ENCODE measurements around the gene TULP4.
"Not testable (repeated sequence)": the region's sequence is repeated elsewhere in the genome, so short reads cannot be mapped to it uniquely, and the experiment has no call there.

Gene TULP4

GRCh38 chr6:158468666-158469065 is 156.4 kb downstream of the TULP4 start:
- no peak for DNase-seq (ENCODE audit: low read depth)

DNA sequence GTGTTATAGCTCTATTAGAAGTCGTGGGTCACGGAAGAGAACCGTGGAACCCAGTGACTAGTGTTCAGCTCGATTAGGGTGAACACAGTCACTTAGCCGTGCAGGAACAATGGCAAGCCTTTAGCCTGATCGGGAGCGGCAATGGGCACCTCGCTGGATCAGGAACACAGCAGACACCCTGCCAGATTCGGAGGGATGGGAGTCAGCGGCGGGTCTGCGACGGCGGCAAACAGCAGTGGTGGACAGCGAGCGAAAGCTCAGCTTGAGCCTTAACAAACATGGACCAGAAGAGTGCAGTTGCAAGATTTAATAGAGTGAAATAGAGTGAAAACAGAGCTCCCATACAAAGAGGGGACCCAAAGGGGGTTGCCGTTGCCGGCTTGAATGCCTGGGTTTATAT is 157.8 kb downstream of the TULP4 start:
- DNase-seq (ENCODE audit: low read depth), result not testable (repeated sequence)

DNA sequence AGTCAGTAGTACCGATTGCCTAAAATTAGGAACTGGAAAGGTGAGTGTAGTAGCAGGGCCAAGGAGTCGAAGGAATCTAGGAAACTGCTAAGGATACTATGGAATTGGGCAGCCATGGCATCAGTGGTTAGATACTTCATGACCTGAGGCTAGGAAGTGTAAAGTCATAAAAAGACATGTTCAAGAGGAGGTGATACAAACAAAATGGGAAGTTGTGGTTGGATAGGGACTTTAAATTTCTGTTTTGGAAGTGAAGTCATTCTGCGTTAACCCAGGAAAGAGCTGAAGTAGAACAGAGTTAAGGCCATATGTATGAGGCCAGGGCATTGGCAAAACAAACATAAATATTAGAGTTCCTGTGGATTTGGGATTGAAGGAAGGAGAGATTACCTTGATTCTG is 159.1 kb downstream of the TULP4 start:
- no peak for DNase-seq (ENCODE audit: low read depth)

DNA sequence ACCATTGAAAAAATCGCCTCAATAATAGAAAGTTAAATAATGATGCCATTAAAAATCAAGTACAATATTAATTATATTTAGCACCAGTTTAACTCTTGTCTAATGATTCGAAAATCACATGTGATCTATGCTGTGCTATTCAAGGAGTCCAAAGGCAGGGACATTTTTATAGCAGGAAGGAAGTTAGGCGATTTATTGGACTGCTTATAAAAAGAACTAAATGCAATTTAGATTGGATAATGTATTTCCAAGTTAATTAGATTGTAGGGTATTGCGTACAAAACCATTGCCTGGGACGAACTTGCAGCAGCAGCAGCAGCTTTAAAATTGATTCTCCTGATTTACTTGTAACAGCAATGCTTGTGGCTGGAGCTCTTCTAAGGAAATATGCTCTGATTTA is 160.2 kb downstream of the TULP4 start:
- DNase-seq (ENCODE audit: low read depth), result no peak

GRCh38 chr6:158474961-158475343 is 162.7 kb downstream of the TULP4 start:
- no peak for DNase-seq (ENCODE audit: low read depth)

DNA sequence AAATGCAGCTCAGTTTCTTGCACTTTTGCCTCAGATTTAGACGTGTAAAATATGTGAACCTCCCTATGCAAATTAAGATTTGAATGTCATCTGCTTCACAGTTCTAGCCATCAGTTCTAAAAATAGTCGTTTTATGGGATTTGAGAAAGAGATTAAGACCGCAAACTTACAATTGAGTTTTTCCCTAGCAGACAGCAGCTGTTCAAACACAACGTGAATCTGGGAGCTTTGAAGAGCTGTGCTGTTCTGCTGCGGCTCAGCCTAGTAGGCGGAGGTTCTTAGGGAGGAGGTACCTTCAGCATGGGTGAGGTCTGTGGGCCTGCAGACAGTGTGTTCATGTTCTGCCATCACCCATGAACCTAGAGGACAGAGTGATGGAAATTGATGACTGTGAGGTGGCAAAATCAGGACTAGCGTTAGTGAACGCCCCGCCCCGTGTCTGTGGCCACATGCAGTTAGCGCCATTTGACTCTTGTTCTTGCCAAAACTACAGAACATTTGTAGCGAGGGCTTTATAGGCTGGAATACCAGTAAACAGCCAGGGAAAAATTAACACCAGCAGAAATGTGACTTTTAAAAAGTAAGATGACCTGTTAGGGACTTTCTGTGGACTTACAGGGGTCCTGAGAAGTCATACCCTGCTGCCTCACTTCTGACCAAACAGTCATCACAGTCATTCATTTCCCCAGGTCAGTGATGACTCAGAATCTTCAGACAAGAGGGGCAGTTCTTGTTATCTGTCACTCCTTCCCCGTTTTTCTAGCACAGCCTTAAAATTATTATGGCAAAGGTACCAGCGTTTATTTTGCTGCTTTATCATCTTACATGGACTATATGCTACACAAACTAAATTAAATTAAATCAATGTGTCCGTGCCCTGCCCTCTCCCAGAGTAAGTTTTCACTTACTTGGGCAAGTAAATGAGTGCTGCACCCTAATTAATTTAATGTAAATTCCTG is 163.4 kb downstream of the TULP4 start:
- no peak for DNase-seq (ENCODE audit: low read depth)

DNA sequence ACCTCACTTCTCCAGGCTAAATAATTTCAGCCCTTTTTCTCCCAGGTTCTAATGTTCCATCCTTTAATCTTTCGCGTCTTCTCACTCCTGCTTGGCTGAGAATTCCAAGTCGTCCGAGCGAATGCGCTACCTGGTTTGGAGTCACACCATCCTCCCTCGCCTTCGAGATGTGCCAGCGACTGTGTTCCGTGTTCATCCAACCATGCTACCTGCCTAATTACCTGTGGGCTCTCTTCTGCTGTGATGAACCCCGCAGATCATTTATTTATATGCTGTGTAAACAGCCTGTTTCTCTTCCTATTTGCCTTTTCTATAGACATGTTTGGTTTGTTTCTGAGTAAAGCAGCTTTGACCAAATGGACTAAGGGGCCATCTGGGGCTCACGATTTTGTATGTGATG is 164.1 kb downstream of the TULP4 start:
- DNase-seq (ENCODE audit: low read depth), result no peak

DNA sequence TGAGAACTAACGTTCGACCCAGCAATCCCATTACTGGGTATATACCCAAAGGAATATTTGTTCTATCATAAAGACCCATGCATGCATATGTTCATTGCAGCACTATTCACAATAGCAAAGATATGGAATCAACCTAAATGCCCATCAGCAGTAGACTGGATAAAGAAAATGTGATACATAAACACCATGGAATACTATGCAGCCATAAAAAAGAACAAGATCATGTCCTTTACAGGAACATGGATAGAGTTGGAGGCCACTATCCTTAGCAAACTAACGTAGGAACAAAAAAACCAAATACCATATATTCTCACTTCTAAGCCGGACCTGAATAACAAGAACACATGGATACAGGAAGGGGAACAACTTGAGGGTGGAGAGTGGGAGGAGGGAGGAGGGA is 165.5 kb downstream of the TULP4 start:
- not testable (repeated sequence) for DNase-seq (ENCODE audit: low read depth)

DNA sequence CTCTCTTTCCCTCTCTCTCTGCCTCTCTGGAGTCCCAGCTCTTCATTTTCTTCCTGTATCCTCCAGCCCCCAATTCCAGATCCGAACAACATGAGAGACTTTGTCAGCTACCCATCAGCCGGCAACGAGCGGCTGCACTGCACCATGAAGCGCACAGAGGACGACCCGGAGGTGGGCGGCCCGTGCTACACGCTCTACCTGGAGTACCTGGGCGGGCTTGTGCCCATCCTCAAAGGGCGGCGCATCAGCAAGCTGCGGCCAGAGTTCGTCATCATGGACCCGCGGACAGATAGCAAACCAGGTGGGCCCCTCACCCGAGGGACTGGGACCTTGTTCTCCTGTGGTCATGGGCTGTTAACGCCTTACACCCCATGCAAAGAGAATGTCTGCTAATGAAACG is 168.7 kb downstream of the TULP4 start:
- DNase-seq (ENCODE audit: low read depth), result no peak

DNA sequence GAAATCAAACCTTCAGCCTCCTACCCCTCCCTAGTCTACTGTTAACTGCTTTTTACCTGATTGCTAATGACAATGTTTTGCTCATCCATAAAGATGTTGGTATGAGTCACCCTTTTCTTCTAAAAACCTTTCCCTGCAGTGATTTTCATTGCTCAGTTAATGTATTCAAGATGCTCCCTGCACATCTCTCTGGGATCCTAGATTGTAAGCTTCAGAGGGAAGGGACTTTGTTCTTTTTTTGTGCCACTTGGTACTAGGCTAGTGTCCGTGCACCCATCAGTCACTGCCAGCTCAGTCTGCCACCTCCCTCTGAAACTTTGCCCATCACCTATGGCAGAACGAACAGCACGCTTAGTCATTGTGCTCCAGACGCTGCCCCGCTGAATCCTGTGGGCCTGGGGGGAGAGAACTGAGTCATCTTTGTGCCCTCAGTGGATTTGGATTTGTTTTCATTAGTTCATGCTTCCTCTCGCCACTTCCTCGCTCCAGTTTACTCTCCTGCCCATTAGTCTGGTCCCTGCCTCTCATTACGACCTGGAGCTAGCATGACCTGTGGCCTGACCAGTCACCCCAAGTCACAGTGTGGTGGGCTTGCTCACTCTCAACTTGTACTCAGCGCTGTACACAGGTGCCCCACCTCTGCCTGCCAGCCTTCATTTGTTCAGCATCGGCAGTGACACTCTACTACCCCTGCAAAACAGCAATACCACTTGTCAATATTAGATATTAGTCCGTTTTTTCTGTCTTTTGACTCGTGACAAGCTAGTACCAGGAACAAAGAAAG is 169.6 kb downstream of the TULP4 start:
- DNase-seq (ENCODE audit: low read depth), result no peak

- DNase-seq (ENCODE audit: low read depth), result no peak
Observed at GRCh38 chr6:158485431-158485830, 173.2 kb downstream of the TULP4 start.

- DNase-seq (ENCODE audit: low read depth), result no peak
Observed at GRCh38 chr6:158487495-158487894, 175.2 kb downstream of the TULP4 start.

- DNase-seq (ENCODE audit: low read depth), result no peak
Observed at GRCh38 chr6:158488065-158488464, 175.8 kb downstream of the TULP4 start.

DNA sequence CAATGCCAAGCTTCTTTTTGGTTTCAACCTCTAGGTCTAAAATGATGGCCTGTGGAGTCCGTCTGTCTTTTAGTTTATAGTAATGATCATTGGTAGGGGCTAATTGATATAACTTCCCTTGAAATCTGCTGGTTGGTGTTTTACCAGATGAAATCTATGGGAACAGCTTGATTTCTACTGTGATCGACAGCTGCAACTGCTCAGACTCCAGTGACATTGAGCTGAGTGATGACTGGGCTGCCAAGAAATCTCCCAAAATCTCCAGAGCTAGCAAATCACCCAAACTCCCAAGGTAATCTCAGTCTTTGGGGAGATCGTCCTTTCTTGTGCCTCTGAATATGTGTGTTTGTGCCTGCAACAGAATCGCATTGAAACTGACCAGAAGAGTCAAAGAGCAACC is 177.2 kb downstream of the TULP4 start:
- no peak for DNase-seq (ENCODE audit: low read depth)

GRCh38 chr6:158492881-158493280 is 180.6 kb downstream of the TULP4 start:
- DNase-seq (ENCODE audit: low read depth), result no peak

- DNase-seq (ENCODE audit: low read depth), result no peak
Observed at GRCh38 chr6:158496700-158497099, 184.4 kb downstream of the TULP4 start.

GRCh38 chr6:158497620-158498019 is 185.4 kb downstream of the TULP4 start:
- no peak for DNase-seq (ENCODE audit: low read depth)

DNA sequence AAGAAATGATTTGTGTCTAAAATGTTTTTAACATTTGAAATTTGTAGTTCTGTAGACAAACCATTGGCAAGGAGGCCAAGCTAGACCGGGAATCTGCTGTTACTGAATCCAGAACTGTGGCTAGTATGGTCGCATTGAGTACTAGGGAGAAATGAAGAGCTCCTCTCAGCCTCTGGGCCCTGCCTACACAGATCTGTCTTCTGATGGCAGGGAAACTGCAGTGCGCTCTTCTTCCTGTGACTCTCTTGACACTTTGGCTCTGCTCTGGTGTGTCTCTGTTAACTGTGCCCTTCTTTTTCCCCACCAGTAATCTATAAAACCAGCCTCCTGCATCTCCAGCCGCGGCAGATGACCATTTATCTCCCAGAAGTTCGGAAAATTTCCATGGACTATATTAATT is 186.1 kb downstream of the TULP4 start:
- DNase-seq (ENCODE audit: low read depth), result no peak

DNA sequence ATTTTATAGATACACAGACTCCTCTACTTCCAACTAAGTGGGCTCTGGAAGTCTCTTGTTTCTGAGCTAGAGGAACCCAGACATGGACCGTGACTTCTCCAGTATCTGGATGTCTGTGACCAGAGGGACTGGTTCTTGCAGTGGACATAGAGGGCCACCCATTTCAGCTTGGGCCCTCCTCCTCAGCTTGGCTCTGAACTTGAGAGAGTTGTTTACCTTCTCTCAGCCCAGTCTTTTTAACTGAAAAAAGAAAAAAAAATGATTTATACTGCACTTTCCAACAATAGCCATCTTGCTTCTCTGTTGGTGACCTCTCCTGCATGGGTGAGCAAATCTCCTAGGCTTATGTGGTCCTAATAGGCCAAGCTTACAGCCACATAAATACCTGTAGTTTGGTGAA is 187.3 kb downstream of the TULP4 start:
- no peak for DNase-seq (ENCODE audit: low read depth)

DNA sequence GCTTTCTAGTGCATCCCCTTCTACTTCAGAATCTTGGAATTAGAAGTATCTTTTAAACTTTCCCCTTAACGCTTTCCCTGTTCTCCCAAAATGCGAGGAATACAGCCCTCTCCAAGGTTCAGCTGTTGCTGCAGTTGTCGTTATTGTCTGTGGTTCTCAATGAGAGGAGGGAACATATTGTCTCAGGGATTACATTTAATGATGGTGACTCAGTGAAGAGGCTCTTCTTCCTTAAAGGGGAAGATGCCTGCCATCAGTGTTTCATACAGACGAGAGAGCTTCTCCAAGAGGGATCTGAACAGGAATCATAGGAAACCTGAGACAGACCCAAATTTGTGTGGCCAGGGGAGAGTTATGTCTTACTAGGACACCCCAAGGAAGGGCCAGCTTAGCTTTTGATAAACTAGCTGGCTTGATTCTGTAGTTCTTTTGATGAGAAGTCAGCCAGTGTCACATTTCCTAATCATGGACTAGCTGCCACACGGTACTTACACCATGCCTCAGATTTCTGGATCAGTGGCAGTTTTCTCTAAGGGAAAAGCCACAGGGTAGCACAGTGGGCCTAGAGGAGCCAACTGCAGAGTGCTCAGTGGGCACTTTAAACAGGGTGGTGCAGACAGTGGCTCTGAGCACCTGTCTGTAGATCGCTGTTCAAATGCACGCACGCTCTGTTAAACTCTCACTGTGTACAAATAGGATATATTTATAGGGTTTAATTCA is 187.9 kb downstream of the TULP4 start:
- DNase-seq (ENCODE audit: low read depth), result no peak

DNA sequence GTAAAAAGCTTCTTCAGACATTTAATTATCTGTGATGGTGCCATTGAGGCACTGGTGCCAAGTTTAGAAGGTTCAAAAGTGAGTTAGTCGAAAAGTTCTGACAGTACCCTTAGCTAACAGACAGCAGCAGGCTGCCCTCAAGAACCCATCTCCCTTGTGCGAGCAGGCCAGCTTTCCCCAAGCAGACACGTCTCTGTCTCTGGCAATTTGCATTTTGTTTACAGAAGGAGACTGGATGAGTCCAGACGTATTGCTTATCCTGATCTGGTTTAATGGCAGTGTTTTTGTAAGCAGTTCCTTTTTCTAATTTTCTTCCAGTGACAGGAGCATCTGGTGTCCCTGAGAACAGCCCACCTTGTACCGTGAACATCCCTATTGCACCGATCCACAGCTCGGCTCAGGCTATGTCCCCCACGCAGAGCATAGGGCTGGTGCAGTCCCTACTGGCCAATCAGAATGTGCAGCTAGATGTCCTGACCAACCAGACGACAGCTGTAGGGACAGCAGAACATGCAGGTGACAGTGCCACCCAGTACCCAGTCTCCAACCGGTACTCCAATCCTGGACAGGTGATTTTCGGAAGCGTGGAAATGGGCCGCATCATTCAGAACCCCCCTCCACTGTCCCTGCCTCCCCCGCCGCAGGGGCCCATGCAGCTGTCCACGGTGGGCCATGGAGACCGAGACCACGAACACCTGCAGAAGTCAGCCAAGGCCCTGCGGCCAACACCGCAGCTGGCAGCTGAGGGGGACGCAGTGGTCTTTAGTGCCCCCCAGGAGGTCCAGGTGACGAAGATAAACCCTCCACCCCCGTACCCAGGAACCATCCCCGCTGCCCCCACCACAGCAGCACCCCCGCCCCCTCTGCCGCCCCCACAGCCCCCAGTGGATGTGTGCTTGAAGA is 189.3 kb downstream of the TULP4 start:
- DNase-seq (ENCODE audit: low read depth), result no peak
